HEK293 (cell line): ENCODE measurements around the gene ERAS.

Experiments
- EGR2 ChIP-seq: fragments of 450-650 bp; formaldehyde crosslinking; IDR thresholded peaks from 2 replicates; pipeline ENCODE4 v1.5.1; 2016; ENCODE audit warnings: low read depth, missing biosample characterization, missing genetic modification characterization
- GLI4 ChIP-seq: fragments of 450-650 bp; formaldehyde crosslinking; IDR thresholded peaks from 2 replicates; pipeline ENCODE4 v1.5.1; 2016; ENCODE audit warnings: missing biosample characterization, missing genetic modification characterization
- HOXC10 ChIP-seq: sonication (generic); formaldehyde crosslinking; IDR thresholded peaks from 2 replicates; pipeline ENCODE4 v1.8.1; 2023; ENCODE audit warnings: mild to moderate bottlenecking, missing genetic modification reagents
- KLF17 ChIP-seq: fragments of 450-650 bp; formaldehyde crosslinking; IDR thresholded peaks from 2 replicates; pipeline ENCODE4 v1.5.1; 2016; ENCODE audit warnings: missing biosample characterization, missing genetic modification characterization
- PRDM10 ChIP-seq: fragments of 450-650 bp; formaldehyde crosslinking; IDR thresholded peaks from 2 replicates; pipeline ENCODE4 v1.5.1; 2016; ENCODE audit warnings: missing biosample characterization, missing genetic modification characterization
- PRDM2 ChIP-seq: fragments of 450-650 bp; formaldehyde crosslinking; IDR thresholded peaks from 2 replicates; pipeline ENCODE4 v1.5.1; 2016; ENCODE audit warnings: missing biosample characterization, missing genetic modification characterization, borderline replicate concordance
- WT1 ChIP-seq: fragments of 450-650 bp; formaldehyde crosslinking; IDR thresholded peaks from 2 replicates; pipeline ENCODE4 v1.5.1; 2016; ENCODE audit warnings: missing biosample characterization, missing genetic modification characterization
- ZBTB20 ChIP-seq: fragments of 450-650 bp; formaldehyde crosslinking; IDR thresholded peaks from 2 replicates; pipeline ENCODE4 v1.5.1; 2016; ENCODE audit warnings: missing biosample characterization, missing genetic modification characterization
- ZBTB48 ChIP-seq: fragments of 450-650 bp; formaldehyde crosslinking; IDR thresholded peaks from 2 replicates; pipeline ENCODE4 v1.5.1; 2016; ENCODE audit warnings: missing biosample characterization, missing genetic modification characterization
- ZBTB8A ChIP-seq: fragments of 450-650 bp; formaldehyde crosslinking; IDR thresholded peaks from 2 replicates; pipeline ENCODE4 v1.5.1; 2016; ENCODE audit warnings: missing biosample characterization, missing genetic modification characterization
- ZNF184 ChIP-seq: fragments of 450-650 bp; IDR thresholded peaks from 2 replicates; pipeline ENCODE4 v1.5.1; 2018; ENCODE audit warnings: missing biosample characterization, mild to moderate bottlenecking, missing genetic modification characterization
- ZNF223 ChIP-seq: fragments of 450-650 bp; formaldehyde crosslinking; IDR thresholded peaks from 2 replicates; pipeline ENCODE4 v1.5.1; 2016; ENCODE audit warnings: missing biosample characterization, missing genetic modification characterization
- ZNF335 ChIP-seq: fragments of 450-650 bp; formaldehyde crosslinking; conservative IDR thresholded peaks from 2 replicates; pipeline ENCODE4 v1.5.1; 2016; ENCODE audit warnings: missing biosample characterization, missing genetic modification characterization
- ZNF341 ChIP-seq: fragments of 450-650 bp; formaldehyde crosslinking; IDR thresholded peaks from 2 replicates; pipeline ENCODE4; 2016; ENCODE audit warnings: low read depth, missing biosample characterization, missing genetic modification characterization
- ZNF366 ChIP-seq: fragments of 450-650 bp; formaldehyde crosslinking; conservative IDR thresholded peaks from 2 replicates; pipeline ENCODE4 v1.5.1; 2016; ENCODE audit warnings: missing biosample characterization, missing genetic modification characterization
- ZNF433 ChIP-seq: fragments of 450-650 bp; formaldehyde crosslinking; IDR thresholded peaks from 2 replicates; pipeline ENCODE4 v1.5.1; 2016; ENCODE audit warnings: missing biosample characterization, missing genetic modification characterization, low read depth
- ZNF501 ChIP-seq: fragments of 450-650 bp; formaldehyde crosslinking; IDR thresholded peaks from 2 replicates; pipeline ENCODE4 v1.5.1; 2016; ENCODE audit warnings: missing biosample characterization, missing genetic modification characterization
- ZNF529 ChIP-seq: fragments of 450-650 bp; formaldehyde crosslinking; IDR thresholded peaks from 2 replicates; pipeline ENCODE4 v1.5.1; 2017; ENCODE audit warnings: missing genetic modification characterization, missing biosample characterization; ENCODE audit not compliant: insufficient replicate concordance
- ZNF624 ChIP-seq: fragments of 450-650 bp; formaldehyde crosslinking; IDR thresholded peaks from 2 replicates; pipeline ENCODE4 v1.5.1; 2017; ENCODE audit warnings: missing biosample characterization, missing genetic modification characterization
- ZNF658 ChIP-seq: fragments of 450-650 bp; formaldehyde crosslinking; IDR thresholded peaks from 2 replicates; pipeline ENCODE4; 2016; ENCODE audit warnings: missing biosample characterization, missing genetic modification characterization
- ZNF776 ChIP-seq: fragments of 450-650 bp; formaldehyde crosslinking; IDR thresholded peaks from 2 replicates; pipeline ENCODE4 v1.5.0; 2017; ENCODE audit warnings: missing biosample characterization, missing genetic modification characterization, borderline replicate concordance
- ZSCAN18 ChIP-seq: fragments of 450-650 bp; formaldehyde crosslinking; IDR thresholded peaks from 2 replicates; pipeline ENCODE4 v1.5.1; 2016; ENCODE audit warnings: missing biosample characterization, missing genetic modification characterization
- ZSCAN23 ChIP-seq: fragments of 450-650 bp; formaldehyde crosslinking; IDR thresholded peaks from 2 replicates; pipeline ENCODE4 v1.5.1; 2016; ENCODE audit warnings: missing biosample characterization, missing genetic modification characterization
- TF ChIP-seq, protein P1 (sequence below): fragments of 450-650 bp; formaldehyde crosslinking; conservative IDR thresholded peaks from 2 replicates; pipeline ENCODE4 v1.5.1; 2016; ENCODE audit warnings: low read depth, missing biosample characterization, missing genetic modification characterization

Gene ERAS

DNA sequence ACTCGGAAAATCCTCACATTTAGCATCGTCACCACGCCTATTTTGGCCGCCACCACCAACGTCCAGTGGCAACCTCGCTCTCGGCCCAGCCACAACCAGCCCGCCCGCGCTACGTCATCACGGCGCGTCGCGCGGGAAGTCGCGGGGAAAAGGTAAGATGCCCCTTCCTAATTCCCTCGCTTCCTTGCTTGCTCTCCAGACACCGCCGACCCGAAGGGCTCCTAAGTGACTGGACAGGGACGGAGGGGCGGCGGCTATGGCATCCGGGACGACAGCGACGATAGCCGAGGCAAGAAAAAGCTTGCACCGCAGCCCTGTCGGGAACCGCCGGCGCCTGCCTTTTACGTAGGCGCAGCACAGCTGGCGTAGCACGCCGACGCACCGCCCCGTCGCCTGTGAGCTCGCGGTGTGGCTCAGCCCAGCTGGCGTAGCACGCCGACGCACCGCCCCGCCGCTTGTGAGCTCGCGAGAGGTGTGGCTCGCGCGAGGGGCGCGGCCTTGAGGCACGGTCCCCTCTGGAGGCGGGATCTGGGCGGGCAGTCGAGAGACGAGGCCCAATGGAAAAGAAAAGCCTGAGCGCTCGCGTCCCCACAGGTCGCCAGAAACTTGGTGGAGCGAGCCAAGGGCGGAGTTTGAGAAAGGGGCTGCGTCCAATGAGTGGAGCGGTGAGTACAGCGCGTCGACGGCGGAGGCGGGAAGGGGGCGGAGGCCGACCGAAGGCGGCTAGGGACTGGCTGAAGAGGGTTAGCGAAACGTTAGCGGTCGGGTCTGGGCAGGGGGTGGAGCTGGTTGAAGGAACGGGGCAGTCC, 24.8 kb upstream of the ERAS start, which contains the start of gene HDAC6 (continued):
- TF ChIP-seq PRDM2 (tag by site-specific recombination) (no peak), ZNF366 (tag by site-specific recombination) (no peak), ZNF624 (tag by site-specific recombination) (no peak), ZNF341 (tag by site-specific recombination) (peak; percentile 88; the same call in 1 of the 2 replicates), KLF17 (tag by site-specific recombination) (peak; percentile 91), ZSCAN23 (no peak), ZSCAN18 (no peak), ZNF433 (tag by site-specific recombination) (no peak), ZNF223 (no peak), ZBTB20 (tag by site-specific recombination) (peak; percentile 78), GLI4 (tag by site-specific recombination) (0 out of 2 replicates have a peak, but pooled peaks have one; percentile 71), ZNF529 (tag by site-specific recombination) (no peak), ZNF658 (no peak), HOXC10 (no peak), ZNF776 (no peak), ZNF335 (tag by site-specific recombination) (peak; percentile 8), WT1 (peak; percentile 38; the same call in 1 of the 2 replicates), EGR2 (tag by site-specific recombination) (peak; percentile 82), PRDM10 (tag by site-specific recombination) (peak; percentile 62), ZNF501 (tag by site-specific recombination) (peak; percentile 82), ZNF184 (no peak), ZBTB48 (tag by site-specific recombination) (no peak), ZBTB8A (peak; percentile 56)
- TF ChIP-seq, protein P1, sequence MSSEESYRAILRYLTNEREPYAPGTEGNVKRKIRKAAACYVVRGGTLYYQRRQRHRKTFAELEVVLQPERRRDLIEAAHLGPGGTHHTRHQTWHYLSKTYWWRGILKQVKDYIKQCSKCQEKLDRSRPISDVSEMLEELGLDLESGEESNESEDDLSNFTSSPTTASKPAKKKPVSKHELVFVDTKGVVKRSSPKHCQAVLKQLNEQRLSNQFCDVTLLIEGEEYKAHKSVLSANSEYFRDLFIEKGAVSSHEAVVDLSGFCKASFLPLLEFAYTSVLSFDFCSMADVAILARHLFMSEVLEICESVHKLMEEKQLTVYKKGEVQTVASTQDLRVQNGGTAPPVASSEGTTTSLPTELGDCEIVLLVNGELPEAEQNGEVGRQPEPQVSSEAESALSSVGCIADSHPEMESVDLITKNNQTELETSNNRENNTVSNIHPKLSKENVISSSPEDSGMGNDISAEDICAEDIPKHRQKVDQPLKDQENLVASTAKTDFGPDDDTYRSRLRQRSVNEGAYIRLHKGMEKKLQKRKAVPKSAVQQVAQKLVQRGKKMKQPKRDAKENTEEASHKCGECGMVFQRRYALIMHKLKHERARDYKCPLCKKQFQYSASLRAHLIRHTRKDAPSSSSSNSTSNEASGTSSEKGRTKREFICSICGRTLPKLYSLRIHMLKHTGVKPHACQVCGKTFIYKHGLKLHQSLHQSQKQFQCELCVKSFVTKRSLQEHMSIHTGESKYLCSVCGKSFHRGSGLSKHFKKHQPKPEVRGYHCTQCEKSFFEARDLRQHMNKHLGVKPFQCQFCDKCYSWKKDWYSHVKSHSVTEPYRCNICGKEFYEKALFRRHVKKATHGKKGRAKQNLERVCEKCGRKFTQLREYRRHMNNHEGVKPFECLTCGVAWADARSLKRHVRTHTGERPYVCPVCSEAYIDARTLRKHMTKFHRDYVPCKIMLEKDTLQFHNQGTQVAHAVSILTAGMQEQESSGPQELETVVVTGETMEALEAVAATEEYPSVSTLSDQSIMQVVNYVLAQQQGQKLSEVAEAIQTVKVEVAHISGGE, result peak; percentile 38; the same call in 1 of the 2 replicates
